MM.1S (cell line): ENCODE data around the gene CYP1A1.
"Not testable (repeated sequence)": the region's sequence is repeated elsewhere in the genome, so short reads cannot be mapped to it uniquely, and the experiment has no call there.

Source experiments
- EZH2 ChIP-seq: fragments of 300-600 bp; sonication (generic); optimal IDR thresholded peaks from 2 replicates; pipeline ENCODE3; 2017; ENCODE audit warnings: low read depth, mild to moderate bottlenecking, antibody characterized with exemption, low read length, mixed read lengths
- EZH2phosphoT487 ChIP-seq: fragments of 300-600 bp; sonication (generic); IDR thresholded peaks from 2 replicates; pipeline ENCODE4 v1.6.1; 2018; ENCODE audit warnings: antibody characterized with exemption, low read length
- TF ChIP-seq, protein P1 (sequence below): fragments of 300-600 bp; sonication (generic); IDR thresholded peaks from 2 replicates; pipeline ENCODE4 v1.5.1; 2016; ENCODE audit warnings: antibody characterized with exemption, low read length, mixed read lengths

- TF ChIP-seq, protein P1, sequence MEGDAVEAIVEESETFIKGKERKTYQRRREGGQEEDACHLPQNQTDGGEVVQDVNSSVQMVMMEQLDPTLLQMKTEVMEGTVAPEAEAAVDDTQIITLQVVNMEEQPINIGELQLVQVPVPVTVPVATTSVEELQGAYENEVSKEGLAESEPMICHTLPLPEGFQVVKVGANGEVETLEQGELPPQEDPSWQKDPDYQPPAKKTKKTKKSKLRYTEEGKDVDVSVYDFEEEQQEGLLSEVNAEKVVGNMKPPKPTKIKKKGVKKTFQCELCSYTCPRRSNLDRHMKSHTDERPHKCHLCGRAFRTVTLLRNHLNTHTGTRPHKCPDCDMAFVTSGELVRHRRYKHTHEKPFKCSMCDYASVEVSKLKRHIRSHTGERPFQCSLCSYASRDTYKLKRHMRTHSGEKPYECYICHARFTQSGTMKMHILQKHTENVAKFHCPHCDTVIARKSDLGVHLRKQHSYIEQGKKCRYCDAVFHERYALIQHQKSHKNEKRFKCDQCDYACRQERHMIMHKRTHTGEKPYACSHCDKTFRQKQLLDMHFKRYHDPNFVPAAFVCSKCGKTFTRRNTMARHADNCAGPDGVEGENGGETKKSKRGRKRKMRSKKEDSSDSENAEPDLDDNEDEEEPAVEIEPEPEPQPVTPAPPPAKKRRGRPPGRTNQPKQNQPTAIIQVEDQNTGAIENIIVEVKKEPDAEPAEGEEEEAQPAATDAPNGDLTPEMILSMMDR = not testable (repeated sequence)
- TF ChIP-seq EZH2, EZH2phosphoT487: not testable (repeated sequence)
These were observed 4.0 kb upstream of the CYP1A1 start for GRCh38 chr15:74729372-74729771.
